Hepatocyte (in vitro differentiated cells): ENCODE measurements around the gene AAR2.

ENCODE experiments used
- EZH2 ChIP-seq: fragments of 200-600 bp; sonication (generic); IDR thresholded peaks from 2 replicates; pipeline ENCODE4 v1.6.1; 2016; ENCODE audit warnings: antibody characterized with exemption, mild to moderate bottlenecking, borderline replicate concordance
- EZH2phosphoT487 ChIP-seq: fragments of 200-600 bp; sonication (generic); IDR thresholded peaks from one replicate; pipeline ENCODE4 v1.6.1; 2018; ENCODE audit warnings: antibody characterized with exemption, mild to moderate bottlenecking, low read depth, moderate library complexity; ENCODE audit not compliant: unreplicated experiment, severe bottlenecking
- TF ChIP-seq, protein P1 (sequence below): fragments of 200-600 bp; sonication (generic); IDR thresholded peaks from 2 replicates; pipeline ENCODE4 v1.5.1; 2016; ENCODE audit warnings: antibody characterized with exemption, mild to moderate bottlenecking; ENCODE audit not compliant: poor library complexity

DNA sequence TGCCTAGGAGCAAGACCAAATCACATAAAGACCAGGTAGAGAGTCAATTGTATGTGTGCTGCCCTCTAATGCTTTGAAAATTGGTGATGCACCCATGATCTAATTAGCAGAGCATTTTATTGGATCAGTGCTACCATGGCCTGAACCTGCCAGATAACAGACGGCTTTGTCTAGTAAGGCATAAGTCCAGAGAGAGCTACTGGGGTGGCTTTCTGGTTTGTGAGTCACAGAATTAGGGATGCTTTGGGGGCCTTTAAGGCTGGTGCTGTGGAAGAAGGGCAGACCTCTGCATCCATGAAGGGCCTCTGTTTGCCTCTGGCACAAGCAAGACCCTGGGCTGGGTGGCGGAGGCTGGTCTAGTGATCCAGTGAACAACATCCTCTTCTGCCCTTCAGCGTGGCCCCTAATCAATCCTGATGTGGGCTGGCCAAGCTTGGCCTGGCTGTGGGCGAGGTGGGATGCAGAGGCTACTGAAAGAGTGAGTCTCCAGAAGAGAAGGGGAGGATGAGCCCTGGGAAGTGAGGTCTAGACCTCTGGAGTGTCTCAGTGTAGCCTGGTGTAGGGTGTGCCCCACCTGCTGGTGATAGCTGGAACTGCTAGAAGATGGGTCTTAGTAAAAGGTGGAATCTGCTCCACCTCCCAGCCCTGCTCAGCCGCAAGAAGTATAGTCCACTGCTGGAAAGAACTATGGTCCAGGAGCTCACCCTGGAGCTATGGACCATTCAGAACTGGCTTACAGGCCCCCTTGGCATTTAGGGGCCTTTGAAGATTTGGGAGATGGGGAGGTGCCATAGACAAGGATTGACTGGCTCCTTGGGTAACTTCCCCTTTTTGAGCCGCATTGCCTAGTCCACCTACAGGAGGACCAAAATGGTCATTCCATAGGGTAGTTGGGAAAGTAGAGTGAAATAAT lies 36.7 kb upstream of the AAR2 start:
- no peak for TF ChIP-seq EZH2
- TF ChIP-seq, protein P1, sequence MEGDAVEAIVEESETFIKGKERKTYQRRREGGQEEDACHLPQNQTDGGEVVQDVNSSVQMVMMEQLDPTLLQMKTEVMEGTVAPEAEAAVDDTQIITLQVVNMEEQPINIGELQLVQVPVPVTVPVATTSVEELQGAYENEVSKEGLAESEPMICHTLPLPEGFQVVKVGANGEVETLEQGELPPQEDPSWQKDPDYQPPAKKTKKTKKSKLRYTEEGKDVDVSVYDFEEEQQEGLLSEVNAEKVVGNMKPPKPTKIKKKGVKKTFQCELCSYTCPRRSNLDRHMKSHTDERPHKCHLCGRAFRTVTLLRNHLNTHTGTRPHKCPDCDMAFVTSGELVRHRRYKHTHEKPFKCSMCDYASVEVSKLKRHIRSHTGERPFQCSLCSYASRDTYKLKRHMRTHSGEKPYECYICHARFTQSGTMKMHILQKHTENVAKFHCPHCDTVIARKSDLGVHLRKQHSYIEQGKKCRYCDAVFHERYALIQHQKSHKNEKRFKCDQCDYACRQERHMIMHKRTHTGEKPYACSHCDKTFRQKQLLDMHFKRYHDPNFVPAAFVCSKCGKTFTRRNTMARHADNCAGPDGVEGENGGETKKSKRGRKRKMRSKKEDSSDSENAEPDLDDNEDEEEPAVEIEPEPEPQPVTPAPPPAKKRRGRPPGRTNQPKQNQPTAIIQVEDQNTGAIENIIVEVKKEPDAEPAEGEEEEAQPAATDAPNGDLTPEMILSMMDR, result peak; percentile 81
- no peak for TF ChIP-seq EZH2phosphoT487
